Stimulated activated CD8-positive, alpha-beta memory T cell treated with anti-CD3 and anti-CD28 coated beads, Interleukin-4, amount 100 ng/mL, for 48 hours (primary cell): ENCODE measurements around the gene MKNK2.

Experiments used
- DNase-seq: peaks from one replicate; pipeline ENCODE4 v3.0.0-alpha.2; 2020

Gene MKNK2

DNA sequence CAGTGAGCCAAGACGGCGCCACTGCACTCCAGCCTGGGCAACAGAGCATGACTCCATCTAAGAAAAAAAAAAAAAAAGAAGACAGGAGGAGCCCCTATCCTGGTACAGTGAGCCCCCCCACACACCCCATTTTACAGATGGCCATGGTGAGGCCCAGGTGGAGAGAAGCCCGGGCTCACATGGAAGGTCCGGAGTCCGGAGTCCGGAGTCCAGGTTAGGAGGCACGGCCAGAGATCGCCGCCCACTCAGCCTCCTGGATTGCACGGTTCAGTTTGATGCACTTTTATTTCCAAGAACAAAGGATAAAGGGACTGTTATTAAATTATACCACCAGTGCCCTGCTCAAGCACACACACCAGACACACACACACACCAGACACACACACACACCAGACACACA is 24.3 kb downstream of the MKNK2 start:
- DNase-seq = no peak

GRCh38 chr19:2022289-2022688 is 28.8 kb downstream of the MKNK2 start:
- no peak for DNase-seq

DNA sequence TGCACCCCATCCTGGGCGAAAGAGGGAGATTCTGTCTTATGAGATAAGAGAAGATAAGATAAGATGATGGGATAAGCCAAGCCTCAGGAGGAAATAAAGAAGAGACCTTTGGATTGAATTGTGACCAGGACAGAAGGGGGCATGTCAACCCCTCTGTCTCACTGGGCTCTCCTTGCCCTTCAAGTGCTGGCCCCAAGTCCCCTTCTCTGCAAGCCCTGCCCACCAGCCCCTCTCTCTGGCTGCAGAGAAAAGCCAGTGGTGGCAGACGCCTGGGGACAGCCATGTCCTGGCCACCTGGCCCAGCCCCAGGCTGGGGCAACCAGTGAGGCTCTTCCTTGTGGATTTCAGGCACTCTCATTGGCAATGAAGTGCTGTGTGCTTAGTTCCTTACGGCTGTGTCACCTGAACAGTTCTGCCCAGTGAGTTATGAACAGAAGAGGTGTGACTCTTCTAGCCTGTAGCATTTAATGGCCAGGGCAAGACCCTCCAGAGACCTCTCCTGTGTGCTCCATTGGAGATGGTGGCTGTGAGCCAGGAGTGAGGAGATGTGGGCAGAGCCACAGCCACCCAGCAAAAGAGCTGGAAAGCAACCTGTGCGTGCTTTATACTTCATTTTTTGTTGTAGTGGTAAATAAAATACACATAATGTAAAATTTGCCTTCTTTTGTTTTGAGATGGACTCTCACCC is 29.4 kb downstream of the MKNK2 start:
- no peak for DNase-seq

DNA sequence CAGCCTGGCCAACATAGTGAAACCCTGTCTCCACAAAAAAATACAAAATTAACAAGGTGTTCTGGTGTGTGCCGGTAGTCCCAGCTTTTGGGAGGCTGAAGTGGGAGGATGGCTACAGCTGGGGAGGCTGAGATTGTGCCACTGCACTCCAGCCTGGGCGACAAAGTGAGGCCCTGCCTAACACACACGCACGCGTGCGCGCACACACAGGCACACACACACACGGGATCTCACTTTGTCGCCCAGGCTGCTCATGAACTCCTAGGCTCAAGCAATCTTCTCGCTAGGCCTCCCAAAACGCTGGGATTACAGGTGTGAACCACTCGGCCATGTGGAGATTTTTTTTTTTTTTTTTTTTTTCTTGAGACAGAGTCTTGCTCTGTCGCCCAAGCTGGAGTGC is 32.3 kb downstream of the MKNK2 start:
- DNase-seq = no peak

GRCh38 chr19:2016041-2016807 is 34.8 kb downstream of the MKNK2 start:
- DNase-seq = peak; percentile 63

DNA sequence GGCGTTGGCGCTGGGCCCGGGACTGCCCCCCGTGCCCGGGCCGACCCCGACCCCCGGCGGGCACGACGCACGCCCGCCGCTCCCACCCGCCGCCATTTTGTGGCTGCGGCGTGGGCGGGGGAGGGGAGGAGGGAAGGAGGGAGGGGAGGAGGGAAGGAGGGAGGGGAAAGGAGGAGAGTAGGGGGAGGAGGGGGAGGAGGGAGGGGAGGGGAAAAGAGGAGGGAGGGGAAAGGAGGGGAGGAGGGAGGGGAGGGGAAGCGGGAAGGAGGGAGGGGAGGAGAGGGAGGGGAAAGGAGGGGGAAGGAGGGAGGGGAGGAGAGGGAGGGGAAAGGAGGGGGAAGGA is 35.5 kb downstream of the MKNK2 start, which contains the start of gene BTBD2:
BTBD2 (minus strand) TSS at position 107 of the 343 bp plus-strand sequence; CDS start at position 96, 11 bp downstream.
- peak; percentile 73 for DNase-seq

DNA sequence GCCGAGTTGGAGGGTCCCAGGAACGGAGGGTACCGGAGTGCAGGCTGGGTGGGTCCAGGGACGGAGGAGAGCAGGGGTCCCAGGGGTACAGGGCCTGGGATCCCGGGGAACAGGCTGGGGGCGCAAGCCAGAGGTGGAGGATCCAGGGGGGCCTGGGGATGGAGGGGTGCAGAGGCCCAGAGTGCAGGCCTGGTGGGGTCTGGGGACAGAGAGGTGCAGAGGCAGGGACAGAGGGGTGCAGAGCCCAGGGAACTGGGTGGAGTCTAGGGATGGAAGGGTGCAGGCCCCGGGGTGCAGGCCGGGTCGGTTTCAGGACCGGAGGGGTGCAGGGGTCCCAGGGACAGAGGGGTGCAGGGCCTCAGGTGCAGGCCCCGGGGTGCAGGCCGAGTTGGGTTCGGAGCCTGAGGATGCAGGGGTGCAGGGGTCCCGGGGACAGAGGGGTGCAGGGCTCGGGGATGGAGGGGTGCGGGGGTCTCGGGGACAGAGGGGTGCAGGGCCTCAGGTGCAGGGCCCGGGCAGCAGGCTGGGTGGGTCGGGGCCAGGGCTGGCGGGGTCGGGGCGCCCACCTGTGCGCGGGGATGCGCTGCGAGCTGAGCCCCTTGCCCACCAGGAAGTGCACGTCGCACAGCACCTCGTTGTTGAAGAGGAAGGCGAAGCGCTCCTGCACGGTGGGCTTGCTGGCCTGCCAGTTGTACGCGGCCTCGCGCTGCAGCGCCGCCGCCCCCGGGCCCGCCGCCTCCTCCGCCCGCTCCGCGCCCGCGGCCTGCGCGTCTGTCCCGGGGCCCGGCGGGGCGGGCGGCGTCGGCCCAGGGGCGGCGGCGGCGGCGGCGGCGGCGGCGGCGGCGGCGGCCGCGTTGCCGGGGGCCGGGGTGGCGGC is 36.1 kb downstream of the MKNK2 start:
- peak; percentile 40 for DNase-seq

GRCh38 chr19:2014131-2014571 is 36.9 kb downstream of the MKNK2 start:
- no peak for DNase-seq

DNA sequence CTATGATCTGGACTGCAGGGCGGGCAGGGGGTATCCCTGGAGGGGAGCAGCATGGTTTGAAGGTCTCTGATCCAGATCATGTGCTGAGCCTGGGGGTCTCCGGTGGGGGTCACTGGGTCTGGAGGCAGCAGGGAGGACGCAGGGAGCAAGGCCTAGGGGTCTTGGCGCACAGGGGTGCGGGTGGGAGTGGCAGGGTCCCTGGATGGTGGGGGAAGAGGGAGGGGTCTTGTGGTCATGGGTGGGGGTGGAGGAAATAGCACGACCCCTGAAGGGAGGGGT is 37.4 kb downstream of the MKNK2 start:
- DNase-seq = no peak

DNA sequence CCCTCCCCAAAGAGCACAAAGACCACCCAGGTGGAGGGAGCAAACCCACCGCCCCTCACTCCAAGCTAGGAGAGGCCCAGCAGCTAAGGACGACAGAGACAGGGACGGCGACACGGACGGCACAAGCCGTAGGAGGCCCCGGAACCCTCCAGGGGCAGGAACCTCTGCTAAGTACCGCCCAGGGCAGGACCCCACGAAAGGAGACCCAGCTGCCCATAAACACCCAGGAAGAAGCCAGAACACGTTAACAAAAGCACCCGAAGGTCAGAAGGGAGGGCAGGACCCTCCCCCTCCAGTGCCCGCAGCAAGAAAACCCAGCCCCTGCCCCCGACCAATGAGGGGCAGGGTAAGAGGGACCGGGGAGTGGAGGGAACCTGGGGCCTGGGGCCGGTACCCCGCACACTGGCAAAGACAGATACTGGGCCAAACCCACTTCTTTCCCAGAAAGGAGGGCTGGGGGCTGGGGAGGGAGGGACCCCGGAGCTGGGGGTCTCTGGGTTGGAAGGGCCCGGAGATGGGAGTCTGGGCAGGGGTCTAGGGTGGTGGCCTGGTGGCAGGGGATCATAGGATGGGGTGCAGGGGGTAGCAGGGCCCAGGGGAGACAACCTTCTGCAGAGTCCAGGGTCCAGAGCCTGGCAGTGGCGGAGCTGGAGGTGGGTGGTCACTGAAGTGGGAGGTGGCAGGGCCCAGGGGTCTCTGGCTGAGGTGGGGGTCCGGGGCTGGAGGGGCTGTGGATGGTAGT is 37.9 kb downstream of the MKNK2 start:
- no peak for DNase-seq

DNA sequence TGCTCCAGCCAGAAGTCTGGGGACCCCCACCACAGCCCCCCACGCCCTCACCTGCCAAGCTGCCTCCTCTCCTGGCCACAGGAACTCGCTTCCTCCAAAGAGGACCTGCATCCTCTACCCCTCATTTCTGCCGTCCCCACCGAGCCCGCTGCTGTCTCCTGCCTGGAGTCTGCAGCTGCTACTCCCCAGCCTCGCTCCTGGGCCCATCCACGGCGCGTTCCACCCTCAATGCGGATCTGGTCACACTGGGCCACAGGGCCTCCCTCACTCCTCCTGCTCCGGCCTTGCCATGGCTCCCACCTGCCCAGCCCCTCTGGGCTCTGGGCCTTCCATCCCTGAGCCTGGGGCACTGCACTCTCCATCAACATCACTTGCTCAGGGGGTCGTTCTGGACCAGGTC is 39.9 kb downstream of the MKNK2 start:
- no peak for DNase-seq

GRCh38 chr19:2010135-2010668 is 40.8 kb downstream of the MKNK2 start:
- DNase-seq = no peak

DNA sequence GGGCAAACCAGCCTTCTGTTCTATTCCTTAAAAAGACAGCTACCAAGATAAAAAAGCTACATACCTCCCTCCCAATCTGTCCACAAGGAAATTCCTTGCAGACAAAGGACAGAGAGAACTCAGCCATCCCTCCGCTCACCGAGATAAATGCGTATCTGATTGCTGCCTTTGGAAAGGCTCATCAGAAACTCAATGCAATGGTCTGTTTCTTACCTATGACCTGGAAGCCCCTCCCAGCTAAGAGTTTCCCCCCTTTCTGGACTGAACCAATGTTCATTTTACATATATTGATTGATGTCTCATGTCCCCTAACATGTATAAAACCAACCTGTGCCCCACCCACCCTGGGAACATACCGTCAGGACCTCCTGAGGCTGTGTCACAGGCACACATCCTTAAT is 47.2 kb downstream of the MKNK2 start:
- no peak for DNase-seq

DNA sequence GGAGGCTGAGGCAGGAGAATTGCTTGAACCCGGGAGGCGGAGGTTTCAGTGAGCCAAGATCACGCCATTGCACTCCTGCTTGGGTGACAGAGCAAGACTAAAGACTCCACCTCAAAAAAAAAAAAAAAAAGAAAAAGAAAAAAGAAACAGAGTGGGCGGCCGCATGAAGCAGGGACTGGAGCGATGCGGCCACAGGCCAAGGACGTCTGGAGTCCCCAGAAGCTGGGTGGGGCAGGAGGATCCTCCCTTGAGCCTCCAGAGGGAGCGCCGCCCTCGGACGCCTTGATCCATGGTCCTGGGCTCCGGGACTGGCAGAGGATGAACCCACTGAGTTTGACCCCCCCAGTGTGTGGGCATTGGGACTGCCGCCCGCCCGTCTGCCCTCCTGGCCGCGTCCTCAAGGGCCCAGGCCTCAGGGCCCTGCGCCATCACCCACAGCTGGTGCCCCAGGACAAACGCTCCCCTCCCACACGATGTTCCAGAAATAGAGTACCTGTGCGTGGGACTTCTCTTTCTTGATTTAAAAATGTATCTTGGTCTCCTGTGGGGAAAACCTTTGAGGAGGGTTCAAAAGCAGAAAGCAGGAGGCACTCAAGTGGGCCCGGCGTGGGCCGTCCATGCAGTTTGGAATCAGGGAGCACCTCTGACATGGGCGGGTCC is 51.1 kb downstream of the MKNK2 start:
- DNase-seq = no peak

- DNase-seq = no peak
Measured at GRCh38 chr19:1998712-1999708, 52.0 kb downstream of the MKNK2 start.

DNA sequence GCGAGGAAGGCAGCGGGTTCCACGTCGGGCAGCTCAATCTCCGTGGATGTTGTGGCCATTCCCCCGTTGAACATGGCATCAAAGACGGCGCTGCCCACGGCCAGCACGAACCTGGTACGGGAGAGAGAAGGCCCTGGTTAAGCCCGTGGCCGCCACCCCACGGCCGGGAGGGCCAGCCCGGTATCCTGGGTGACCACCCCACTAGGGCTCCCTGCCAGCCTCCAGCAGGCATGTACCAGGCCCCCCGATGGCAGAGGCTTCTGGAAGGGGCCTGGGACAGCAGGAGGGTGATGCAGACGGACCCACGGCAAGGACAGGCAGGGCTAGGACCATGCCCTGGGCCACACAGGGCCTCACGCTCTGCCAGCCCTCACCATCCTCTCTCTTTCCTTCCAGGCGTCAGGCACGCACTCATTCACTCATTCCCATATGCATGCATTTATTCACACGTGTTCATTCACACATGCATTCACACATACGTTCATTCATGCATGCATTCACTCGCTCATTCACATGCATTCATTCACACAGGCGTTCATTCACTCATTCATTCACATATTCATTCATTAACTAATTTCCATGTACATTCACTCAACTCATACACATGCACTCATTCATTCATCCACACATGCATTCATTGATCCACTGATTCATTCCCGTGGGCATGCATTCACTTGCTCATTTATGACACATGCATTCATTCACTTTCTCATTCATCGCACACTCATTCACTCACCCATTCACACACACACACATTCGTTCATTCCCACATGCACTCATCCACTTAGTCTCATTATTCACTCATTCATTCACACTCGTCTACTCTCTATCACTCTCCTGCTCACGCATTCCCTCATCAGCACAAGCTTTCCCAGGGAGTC is 53.5 kb downstream of the MKNK2 start:
- no peak for DNase-seq

DNA sequence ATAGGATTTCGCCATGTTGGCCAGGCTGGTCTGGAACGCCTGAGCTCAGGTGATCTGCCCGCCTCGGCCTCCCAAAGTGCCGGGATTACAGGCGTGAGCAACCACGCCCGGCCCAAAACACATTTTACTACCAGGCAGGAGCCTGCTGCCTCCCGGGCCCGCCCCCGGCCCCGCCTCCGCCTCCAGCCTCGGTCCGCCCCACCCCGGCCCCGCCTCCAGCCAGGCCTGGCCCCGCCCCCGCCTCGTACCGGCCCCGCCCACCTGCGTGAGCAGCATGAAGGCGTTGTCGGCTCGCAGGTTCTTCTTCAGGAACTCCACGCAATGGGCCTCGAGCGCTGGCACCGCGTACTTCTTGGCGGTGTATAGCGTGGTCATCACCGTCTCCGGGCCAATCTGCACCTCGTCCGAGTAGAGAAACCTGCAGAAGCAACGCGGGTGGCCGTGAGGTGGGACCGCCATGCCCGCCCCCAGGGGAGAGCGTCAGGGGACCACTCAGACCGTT is 58.2 kb downstream of the MKNK2 start:
- peak; percentile 53 for DNase-seq

DNA sequence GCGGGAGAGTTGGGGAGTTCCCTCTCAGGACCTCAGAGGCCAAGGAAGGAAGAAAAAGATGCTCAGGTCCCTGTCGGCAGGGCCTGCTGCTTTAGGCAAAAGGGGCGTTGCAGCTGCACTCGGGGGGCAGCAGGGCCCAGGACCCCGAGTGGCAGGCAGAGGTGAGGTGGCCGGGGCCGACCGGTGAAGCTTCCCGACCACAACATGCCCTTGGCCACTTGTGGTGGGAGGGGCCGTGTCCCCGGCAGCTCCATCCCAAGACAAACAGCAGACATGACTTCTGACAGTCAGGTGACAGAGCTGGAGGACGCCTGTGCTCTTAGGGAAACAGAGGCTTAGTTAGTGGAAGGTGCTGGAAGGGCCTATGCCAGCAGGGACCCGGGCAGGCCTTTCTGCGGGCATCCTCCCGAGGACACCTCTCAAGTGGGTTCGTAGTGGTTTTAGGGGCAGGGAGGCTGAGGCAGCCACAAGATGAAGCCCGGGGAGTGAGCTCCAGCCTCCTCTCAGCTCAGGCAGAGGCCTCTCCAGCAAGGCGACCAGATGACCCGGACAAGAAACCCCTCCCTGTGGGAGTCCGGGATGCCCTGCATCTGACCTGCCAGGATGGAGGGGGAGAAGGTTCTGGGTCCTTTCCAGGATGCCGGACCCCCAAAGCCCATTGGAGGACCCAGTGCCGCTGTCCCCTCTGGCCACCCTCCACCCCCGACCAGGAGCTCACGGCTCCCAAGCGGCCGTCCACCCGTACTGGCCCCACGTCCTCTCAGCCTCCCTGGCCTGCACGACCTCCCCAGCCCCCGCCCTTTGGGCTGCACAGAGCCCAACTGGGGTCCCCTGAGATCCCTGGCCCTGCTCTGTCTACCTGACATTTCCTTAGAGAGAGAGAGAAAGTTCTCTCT is 59.8 kb downstream of the MKNK2 start:
- no peak for DNase-seq
